Peyer's patch (tissue), 4 donors: ENCODE results near the gene NPPB. TPM values are rescaled to one million over a fixed set of nuclear protein-coding genes. Genes with fewer than 3 reads are reported as not detected.

Source experiments
- DNase-seq, 3 donors: peaks; one replicate each; pipeline ENCODE4 v3.0.0-alpha.2; 2017 to 2019
- H3K27ac ChIP-seq, 4 donors: fragments of 200-600 bp; sonication (generic); one replicate each; pipeline ENCODE4 v1.5.1; 2016 to 2019
- H3K27me3 ChIP-seq, 2 donors: fragments of 200-600 bp; sonication (generic); one replicate each; pipeline ENCODE4 v1.5.1; 2019
- H3K36me3 ChIP-seq, 3 donors: fragments of 200-600 bp; sonication (generic); one replicate each; pipeline ENCODE4 v1.5.1; 2016 to 2019
- H3K4me1 ChIP-seq, 4 donors: fragments of 200-600 bp; sonication (generic); one replicate each; pipeline ENCODE4 v1.5.1; 2016 to 2019
- H3K4me3 ChIP-seq, 4 donors: fragments of 200-600 bp; sonication (generic); 1 replicate in 3 of 4; 2 replicates in 1 of 4; pipeline ENCODE4 v1.5.1; 2016 to 2019; ENCODE audit warnings: mild to moderate bottlenecking in 1 of 4
- H3K9me3 ChIP-seq, 4 donors: fragments of 200-600 bp; sonication (generic); one replicate each; pipeline ENCODE4 v1.5.1; 2016 to 2019; ENCODE audit warnings: mild to moderate bottlenecking in 1 of 4
- POLR2A ChIP-seq, 2 donors: fragments of 450-650 bp; IDR thresholded peaks; one replicate each; pipeline ENCODE4 v1.5.1; 2017; ENCODE audit warnings: antibody characterized with exemption in 2 of 2, mild to moderate bottlenecking in 2 of 2, moderate library complexity in 2 of 2
- total RNA-seq, 4 donors: library from RNA; depleted of rRNA; stranded (reverse); fragments of >200 nt; gene quantifications; one replicate each; pipeline ENCODE4 v1.1.0, GENCODE V29; 2016
- TF ChIP-seq, protein P1 (sequence below), 6 experiments: fragments of 450-650 bp in 4 of 6; fragments of 200-600 bp in 2 of 6; sonication (generic) in 1 of 6; IDR thresholded peaks; one replicate each; pipeline ENCODE4 v1.5.1; 2017 to 2019; ENCODE audit warnings: antibody characterized with exemption in 6 of 6, mild to moderate bottlenecking in 3 of 6, moderate library complexity in 1 of 6

NPPB gene
- total RNA-seq, 4 donors from 2014 or later = not detected

DNA sequence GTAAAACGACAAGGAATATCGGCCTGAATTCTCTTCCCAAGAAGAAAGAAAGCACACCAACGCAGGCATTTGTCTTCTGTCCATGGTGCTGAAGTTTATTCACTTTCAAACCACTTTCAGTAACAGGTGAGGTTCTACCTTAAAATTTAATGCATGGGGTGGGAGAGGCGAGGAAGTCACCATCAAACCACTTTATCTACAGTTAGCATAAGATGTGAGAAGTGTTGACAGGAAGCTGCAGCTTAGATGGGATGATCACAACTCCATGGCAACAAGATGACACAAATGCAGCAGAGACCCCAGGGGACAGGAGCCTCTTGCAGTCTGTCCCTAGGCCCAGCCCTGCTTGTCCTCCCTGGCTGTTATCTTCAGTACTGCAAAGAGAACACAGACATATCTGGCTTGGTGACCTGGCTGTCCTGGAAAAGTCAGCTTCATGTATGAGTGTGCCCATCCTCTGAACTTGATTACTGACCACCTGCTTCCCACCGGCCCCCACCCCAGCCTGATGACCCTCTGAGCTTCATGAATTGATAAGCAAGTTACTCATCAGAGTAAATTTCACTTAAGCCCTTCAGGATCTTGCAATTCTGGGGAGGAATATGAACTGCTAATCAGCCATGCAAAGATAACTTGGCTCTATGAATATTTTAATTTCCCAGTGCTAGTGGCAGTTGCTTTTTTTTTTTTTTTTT lies 13.0 kb downstream of the NPPB start:
- Histone ChIP-seq H3K27me3 (no peaks in the 10 kb centered on the region), H3K36me3 (peaks cover 0 to 45% (median 0%) of the 10 kb centered on the region in 3 donors), H3K27ac (no peak overlapping the region), H3K9me3 (no peaks in the 10 kb centered on the region), H3K4me1 (peaks cover 0 to 8% (median 0%) of the 10 kb centered on the region in 4 donors), H3K4me3 (no peak overlapping the region)
- TF ChIP-seq POLR2A (IDR thresholded peaks at IDR 0.05) = no peak
- TF ChIP-seq, protein P1, sequence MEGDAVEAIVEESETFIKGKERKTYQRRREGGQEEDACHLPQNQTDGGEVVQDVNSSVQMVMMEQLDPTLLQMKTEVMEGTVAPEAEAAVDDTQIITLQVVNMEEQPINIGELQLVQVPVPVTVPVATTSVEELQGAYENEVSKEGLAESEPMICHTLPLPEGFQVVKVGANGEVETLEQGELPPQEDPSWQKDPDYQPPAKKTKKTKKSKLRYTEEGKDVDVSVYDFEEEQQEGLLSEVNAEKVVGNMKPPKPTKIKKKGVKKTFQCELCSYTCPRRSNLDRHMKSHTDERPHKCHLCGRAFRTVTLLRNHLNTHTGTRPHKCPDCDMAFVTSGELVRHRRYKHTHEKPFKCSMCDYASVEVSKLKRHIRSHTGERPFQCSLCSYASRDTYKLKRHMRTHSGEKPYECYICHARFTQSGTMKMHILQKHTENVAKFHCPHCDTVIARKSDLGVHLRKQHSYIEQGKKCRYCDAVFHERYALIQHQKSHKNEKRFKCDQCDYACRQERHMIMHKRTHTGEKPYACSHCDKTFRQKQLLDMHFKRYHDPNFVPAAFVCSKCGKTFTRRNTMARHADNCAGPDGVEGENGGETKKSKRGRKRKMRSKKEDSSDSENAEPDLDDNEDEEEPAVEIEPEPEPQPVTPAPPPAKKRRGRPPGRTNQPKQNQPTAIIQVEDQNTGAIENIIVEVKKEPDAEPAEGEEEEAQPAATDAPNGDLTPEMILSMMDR (IDR thresholded peaks at IDR 0.05) = no peak
- DNase-seq = no peak

DNA sequence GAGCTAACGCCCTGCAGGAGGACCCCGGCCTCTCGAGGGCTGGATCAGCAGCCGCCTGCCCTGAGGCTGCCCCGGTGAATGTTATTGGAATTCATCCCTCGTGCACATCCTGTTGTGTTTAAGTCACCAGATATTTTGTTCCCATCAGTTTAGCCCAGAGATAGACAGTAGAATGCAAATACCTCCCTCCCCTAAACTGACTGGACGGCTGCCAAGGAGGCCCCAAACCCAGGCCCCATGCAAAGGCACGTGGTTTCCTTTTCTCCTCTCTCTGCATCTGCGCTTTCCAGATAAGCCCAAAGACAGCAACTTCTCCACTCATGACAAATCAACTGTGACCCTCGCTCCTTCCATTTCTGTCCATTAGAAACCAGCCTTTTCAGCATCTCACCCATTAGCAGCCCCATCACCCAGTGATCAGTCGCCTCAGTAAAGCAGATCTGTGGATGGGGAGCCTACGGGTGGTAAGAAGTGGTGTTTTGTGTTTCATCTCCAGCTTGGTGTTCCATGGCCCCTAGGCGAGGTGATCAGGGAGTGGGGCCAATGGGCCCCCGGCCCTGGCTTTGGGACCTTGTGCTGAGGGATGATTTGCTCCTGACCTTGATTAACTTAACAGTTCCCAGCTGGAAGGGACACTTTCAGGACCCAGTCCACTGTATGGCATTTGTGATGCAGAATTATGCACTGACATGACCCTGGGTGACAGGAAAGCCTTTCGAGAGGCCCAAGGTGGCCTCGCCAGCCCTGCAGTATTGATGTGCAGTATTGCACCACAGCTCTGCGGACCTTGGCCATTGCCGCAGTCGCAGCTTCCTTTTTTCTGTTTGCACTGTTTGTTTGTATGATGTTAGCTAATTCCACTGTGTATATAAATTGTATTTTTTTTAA lies 16.3 kb downstream of the NPPB start:
- TF ChIP-seq, protein P1 (IDR thresholded peaks at IDR 0.05) = no peak
- no peak for TF ChIP-seq POLR2A (IDR thresholded peaks at IDR 0.05)
- DNase-seq = peak in 2 of 3 donors; percentile 44 to 54
- Histone ChIP-seq H3K36me3 (peaks cover 0 to 77% (median 0%) of the 10 kb centered on the region in 3 donors), H3K9me3 (no peaks in the 10 kb centered on the region), H3K27ac (peak overlapping the region in 1 of 4 donors; percentile 3), H3K27me3 (no peaks in the 10 kb centered on the region), H3K4me3 (no peak overlapping the region), H3K4me1 (peaks cover 0 to 8% (median 0%) of the 10 kb centered on the region in 4 donors)

GRCh38 chr1:11841245-11842153 lies 17.2 kb downstream of the NPPB start:
- H3K36me3 ChIP-seq = peaks cover 0 to 79% (median 0%) of the 10 kb centered on the region in 3 donors
- H3K27ac ChIP-seq = peak overlapping the region in 1 of 4 donors; percentile 3
- peaks cover 0 to 8% (median 0%) of the 10 kb centered on the region in 4 donors for H3K4me1 ChIP-seq
- no peak for TF ChIP-seq POLR2A (IDR thresholded peaks at IDR 0.05)
- TF ChIP-seq, protein P1 (IDR thresholded peaks at IDR 0.05) = no peak
- DNase-seq = no peak
- H3K27me3 ChIP-seq = no peaks in the 10 kb centered on the region
- no peak overlapping the region for H3K4me3 ChIP-seq
- H3K9me3 ChIP-seq = no peaks in the 10 kb centered on the region

DNA sequence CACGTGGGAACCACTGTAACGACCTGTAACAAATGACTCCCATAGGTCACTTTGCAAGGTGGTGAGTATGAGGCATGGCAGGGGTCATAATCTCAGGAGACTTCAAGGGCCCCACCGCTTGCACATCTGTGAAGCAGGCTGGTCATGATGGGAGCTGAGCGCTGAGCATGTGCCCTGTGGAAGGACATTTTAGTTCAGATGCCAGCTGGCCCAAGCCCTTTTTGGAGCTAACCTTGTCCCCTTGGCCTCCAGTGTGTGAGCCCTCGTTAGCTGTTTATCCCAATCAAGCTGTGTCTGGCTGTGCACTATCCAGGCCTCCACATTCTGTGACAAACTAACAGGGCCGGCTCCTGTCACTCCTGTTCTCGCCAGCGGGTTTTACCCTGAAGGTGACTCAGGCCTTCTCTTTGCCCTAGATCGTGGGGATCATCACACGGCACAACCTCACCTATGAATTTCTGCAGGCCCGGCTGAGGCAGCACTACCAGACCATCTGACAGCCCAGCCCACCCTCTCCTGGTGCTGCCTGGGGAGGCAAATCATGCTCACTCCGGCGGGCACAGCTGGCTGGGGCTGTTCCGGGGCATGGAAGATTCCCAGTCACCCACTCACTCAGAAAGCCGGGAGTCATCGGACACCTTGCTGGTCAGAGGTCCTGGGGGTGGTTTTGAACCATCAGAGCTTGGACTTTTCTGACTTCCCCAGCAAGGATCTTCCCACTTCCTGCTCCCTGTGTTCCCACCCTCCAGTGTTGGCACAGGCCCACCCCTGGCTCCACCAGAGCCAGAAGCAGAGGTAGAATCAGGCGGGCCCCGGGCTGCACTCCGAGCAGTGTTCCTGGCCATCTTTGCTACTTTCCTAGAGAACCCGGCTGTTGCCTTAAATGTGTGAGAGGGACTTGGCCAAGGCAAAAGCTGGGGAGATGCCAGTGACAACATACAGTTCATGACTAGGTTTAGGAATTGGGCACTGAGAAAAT lies 18.7 kb downstream of the NPPB start:
- Histone ChIP-seq H3K4me1 (peaks cover 0 to 8% (median 0%) of the 10 kb centered on the region in 4 donors), H3K4me3 (no peak overlapping the region), H3K36me3 (peaks cover 0 to 94% (median 0%) of the 10 kb centered on the region in 3 donors), H3K27me3 (no peaks in the 10 kb centered on the region), H3K27ac (no peak overlapping the region), H3K9me3 (no peaks in the 10 kb centered on the region)
- DNase-seq = no peak
- no peak for TF ChIP-seq POLR2A (IDR thresholded peaks at IDR 0.05)
- TF ChIP-seq, protein P1 (IDR thresholded peaks at IDR 0.05) = no peak
